ENCODE measurements around the gene ATG13. TPM values are rescaled to one million over a fixed set of nuclear protein-coding genes. Genes with fewer than 3 reads are reported as not detected.
"Not testable (repeated sequence)": the region's sequence is repeated elsewhere in the genome, so short reads cannot be mapped to it uniquely, and the experiment has no call there.

Gene ATG13
- total RNA-seq = 10 to 100 TPM; 64.1 to 70.0 TPM

DNA sequence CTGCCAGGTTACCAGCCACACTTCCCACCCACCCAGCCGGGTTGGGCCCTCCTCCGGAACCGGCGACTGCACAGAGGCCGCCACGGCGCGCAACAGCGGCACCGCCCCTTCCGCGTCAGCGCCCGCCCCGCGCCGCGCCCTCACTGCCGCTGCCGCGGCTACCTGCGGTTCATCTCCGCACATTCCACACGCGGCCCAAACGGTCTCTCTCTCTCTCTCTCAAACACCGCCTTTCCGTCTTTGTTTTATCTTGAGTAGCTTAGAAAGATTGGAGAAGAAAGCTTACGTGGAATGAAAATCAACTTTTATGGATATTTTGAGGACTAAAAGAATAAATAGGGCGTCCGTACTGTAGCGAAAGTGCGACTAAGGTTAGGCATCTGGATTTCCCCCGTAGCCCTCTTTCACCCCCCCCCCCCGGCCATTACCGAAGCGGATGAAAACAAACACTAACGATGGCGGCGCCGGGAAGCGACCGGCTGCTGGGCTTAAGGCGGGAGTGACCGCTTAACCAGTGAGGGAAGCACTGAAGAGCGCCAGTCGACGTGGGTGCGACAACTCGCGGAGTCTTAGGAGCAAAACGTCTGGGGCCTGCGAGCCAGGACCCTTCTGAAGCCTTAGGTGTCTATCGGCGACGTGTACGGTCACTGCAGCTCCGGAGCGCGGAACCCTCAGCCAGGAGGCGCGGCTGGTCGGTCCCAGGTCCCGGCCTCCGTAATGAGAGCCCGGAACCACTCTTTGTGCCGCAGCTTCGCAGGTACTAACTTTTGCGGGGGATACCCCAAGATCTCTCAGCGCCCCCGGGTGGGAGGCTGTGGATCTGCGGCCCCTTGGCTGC lies at the start of gene ATG13, which contains the start of gene HARBI1:
ATG13 (plus strand) TSS at position 420 of the 838 bp plus-strand sequence. CDS start 26,739 bp downstream, outside the sequence.
HARBI1 (minus strand) TSS at position 94 of the 838 bp plus-strand sequence. CDS start 990 bp downstream, outside the sequence.
- Mint-ChIP-seq H3K27ac (peak within 1 kb of the TSS; percentile 99), H3K27me3 (no peaks in the 10 kb centered on the region), H3K9me3 (no peaks in the 10 kb centered on the region), H3K4me1 (peaks cover 23% of the 10 kb centered on the region), H3K4me3 (peak within 1 kb of the TSS; percentile 100), H3K36me3 (peaks cover 8% of the 10 kb centered on the region)
- ATAC-seq (ENCODE audit: low read depth) = peak; percentile 96
- DNase-seq = peak; percentile 94
- POLR2A ChIA-PET = interaction anchor here (0.7 to 3.2 kb wide), 7 partner anchors 23 to 700 kb away, joined by 3 to 14 read pairs (median 5); partner anchors contain the start of genes AMBRA1, ARHGAP1, PEX16 and ZNF408

DNA sequence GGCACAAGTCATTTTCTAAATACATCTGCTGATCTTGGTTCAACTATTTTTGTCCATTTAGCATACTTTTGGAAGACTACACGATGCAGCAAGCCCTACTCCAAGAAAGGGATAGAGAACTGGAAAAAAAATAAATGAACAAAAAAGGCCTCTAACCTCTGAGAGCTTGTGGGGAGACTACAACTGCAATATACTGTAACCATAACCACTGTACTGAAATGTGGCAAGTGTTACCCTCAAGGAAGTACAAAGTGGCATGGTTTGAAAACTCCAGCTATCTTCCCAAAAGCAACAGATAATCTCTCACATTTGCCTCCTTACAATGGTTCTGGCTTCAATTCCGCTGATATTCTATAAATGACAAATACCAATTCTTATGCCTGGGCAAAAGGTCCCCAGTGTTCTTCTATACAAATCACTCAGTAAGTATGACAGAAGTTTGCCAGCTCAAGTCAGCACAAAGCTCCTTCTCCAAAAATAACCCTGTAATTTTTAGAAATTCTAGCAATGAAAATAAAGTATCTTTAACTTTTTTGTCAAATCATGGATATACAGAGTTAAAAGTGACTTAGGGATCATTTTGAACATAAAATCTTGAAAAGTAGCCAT lies 46.5 kb upstream of the ATG13 start:
- peak; percentile 61 for ATAC-seq (ENCODE audit: low read depth)
- H3K27ac Mint-ChIP-seq = peak overlapping the region; percentile 33
- no peak overlapping the region for H3K4me3 Mint-ChIP-seq
- no peaks in the 10 kb centered on the region for H3K27me3 Mint-ChIP-seq
- H3K4me1 Mint-ChIP-seq = peaks cover 19% of the 10 kb centered on the region
- peaks cover 4% of the 10 kb centered on the region for H3K9me3 Mint-ChIP-seq
- POLR2A ChIA-PET = interaction anchor here (0.6 to 4.0 kb wide), 4 partner anchors 10 to 111 kb away, joined by 4 to 15 read pairs (median 9); partner anchors contain the start of gene AMBRA1
- H3K36me3 Mint-ChIP-seq = peaks cover 13% of the 10 kb centered on the region
- DNase-seq = no peak

DNA sequence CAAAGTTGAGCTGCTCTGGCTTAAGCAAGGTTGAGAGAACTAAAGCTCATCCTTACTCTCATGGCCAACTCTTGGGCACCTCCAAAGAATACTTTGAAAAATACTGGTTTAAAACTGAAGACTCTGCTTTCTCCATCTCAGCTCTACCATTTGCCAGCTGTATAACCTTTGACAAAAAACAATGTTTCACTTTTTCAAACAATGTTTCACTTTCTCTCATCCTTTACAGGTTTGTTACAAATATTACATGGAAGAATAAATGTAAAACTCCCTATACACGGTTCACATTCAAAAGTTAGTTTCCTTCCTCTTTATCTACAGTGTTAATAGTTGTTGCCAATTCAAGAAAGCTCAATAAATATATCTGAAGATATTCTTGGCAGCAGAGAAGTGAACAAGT lies 42.7 kb upstream of the ATG13 start:
- no peak for ATAC-seq (ENCODE audit: low read depth)
- Mint-ChIP-seq H3K4me3 (no peak overlapping the region), H3K27ac (no peak overlapping the region)

DNA sequence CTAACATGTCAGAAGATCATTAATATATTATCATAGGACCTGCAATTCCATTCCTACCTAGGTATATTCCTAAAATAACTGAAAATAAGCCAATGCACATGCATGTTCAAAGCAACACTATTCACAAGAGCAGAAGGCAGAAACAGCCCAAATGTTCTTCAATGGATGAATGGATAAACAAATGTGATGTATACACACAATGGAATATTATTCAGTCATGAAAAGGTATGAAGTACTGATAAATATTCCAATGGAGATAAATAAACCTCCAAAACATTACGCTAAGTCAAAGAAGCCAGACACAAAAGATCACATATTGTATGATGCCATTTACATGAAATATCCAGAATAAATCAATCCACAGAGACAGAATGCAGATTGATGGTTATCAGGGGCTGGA lies 40.3 kb upstream of the ATG13 start:
- H3K4me1 Mint-ChIP-seq = peaks cover 11% of the 10 kb centered on the region
- DNase-seq = no peak
- H3K36me3 Mint-ChIP-seq = peaks cover 22% of the 10 kb centered on the region
- no peaks in the 10 kb centered on the region for H3K27me3 Mint-ChIP-seq
- peaks cover 4% of the 10 kb centered on the region for H3K9me3 Mint-ChIP-seq
- ATAC-seq (ENCODE audit: low read depth) = no peak
- H3K27ac Mint-ChIP-seq = no peak overlapping the region
- POLR2A ChIA-PET = no interaction called here
- no peak overlapping the region for H3K4me3 Mint-ChIP-seq

More for the DNA sequence above, 42.7 kb upstream of the ATG13 start:
- Mint-ChIP-seq H3K27me3 (no peaks in the 10 kb centered on the region), H3K4me1 (peaks cover 20% of the 10 kb centered on the region), H3K9me3 (peaks cover 4% of the 10 kb centered on the region), H3K36me3 (peaks cover 21% of the 10 kb centered on the region)
- DNase-seq = no peak
- POLR2A ChIA-PET = interaction anchor here (0.7 to 1.1 kb wide), 3 partner anchors 13 to 19 kb away, joined by 3 to 6 read pairs (median 5); partner anchors contain the start of gene AMBRA1

DNA sequence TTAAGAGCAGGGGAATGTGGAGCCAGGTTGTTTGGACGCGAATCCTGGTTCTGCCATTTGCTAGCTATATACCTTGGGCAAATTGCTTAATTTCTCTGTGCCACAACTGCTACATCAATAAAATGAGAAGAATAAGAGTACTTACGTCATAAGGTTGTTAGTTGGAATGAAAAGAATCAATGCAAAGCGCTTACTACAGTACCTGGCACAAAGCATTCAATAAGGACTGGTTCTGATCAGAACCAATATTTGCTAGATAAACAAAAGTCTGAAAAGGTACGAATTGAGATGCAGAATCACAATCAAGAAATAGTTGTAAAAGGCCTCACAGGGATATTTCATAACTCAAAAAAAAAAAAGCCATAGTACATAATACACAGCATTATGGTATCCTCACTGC lies 34.8 kb upstream of the ATG13 start:
- Mint-ChIP-seq H3K27me3 (no peaks in the 10 kb centered on the region), H3K9me3 (peaks cover 2% of the 10 kb centered on the region), H3K27ac (no peak overlapping the region), H3K36me3 (peaks cover 23% of the 10 kb centered on the region), H3K4me3 (no peak overlapping the region), H3K4me1 (peaks cover 3% of the 10 kb centered on the region)
- DNase-seq (no peak), ATAC-seq (ENCODE audit: low read depth) (no peak)
- POLR2A ChIA-PET = no interaction called here

DNA sequence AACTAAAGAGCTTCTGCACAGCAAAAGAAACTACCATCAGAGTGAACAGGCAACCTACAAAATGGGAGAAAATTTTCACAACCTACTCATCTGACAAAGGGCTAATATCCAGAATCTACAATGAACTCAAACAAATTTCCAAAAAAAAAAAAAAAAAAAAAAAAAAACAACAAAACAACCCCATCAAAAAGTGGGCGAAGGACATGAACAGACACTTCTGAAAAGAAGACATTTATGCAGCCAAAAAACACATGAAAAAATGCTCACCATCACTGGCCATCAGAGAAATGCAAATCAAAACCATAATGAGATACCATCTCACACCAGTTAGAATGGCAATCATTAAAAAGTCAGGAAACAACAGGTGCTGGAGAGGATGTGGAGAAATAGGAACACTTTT lies 33.8 kb upstream of the ATG13 start:
- DNase-seq; H3K4me3 Mint-ChIP-seq; H3K27me3 Mint-ChIP-seq; POLR2A ChIA-PET; H3K9me3 Mint-ChIP-seq; H3K27ac Mint-ChIP-seq; ATAC-seq (ENCODE audit: low read depth); H3K4me1 Mint-ChIP-seq: not testable (repeated sequence)
- peaks cover 26% of the 10 kb centered on the region for H3K36me3 Mint-ChIP-seq

DNA sequence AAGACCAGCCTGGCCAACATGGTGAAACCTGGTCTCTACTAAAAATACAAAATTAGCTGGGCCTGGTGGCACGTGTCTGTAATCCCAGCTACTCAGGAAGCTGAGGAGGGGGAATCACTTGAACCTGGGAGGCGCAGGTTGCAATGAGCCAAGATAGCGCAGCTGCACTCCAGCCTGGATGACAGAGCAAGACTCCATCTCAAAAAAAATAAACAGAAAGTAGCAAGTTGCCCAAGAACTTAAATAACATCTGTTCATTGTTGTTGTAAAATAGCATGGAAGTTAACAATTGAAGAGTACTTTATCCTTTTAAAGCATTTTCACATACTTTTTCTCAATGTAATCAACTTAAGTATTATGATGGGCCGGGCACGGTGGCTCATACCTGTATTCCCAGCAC lies 29.2 kb upstream of the ATG13 start:
- POLR2A ChIA-PET = no interaction called here

DNA sequence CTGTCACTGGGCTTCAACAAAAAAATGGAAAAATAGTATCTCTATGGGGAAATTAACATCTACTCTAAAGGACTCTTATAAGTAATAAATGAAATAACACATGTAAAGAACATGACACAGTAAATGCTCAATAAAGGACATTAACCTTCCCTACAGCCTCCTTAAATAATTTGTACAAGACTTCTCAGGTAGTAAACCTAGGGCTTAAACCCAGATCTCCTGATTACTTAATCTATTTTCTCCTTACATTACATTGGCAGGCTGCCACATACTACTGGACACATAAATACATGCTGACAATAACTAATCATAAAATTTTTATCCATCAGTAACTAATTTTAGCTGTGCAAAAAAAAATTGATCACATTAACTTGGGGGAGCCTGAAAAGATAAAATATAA lies 28.4 kb upstream of the ATG13 start:
- Mint-ChIP-seq H3K4me3 (no peak overlapping the region), H3K27me3 (no peaks in the 10 kb centered on the region), H3K27ac (no peak overlapping the region), H3K36me3 (peaks cover 14% of the 10 kb centered on the region), H3K9me3 (no peaks in the 10 kb centered on the region), H3K4me1 (peaks cover 22% of the 10 kb centered on the region)
- ATAC-seq (ENCODE audit: low read depth) = no peak
- POLR2A ChIA-PET = interaction anchor here (0.6 kb wide), 1 partner anchor 36 kb away, joined by 3 read pairs; no protein-coding TSS in a partner anchor
- no peak for DNase-seq

More for the DNA sequence above, 29.2 kb upstream of the ATG13 start:
- H3K9me3 Mint-ChIP-seq = no peaks in the 10 kb centered on the region
- H3K27me3 Mint-ChIP-seq = no peaks in the 10 kb centered on the region
- no peak for ATAC-seq (ENCODE audit: low read depth)
- no peak overlapping the region for H3K27ac Mint-ChIP-seq
- no peak overlapping the region for H3K4me3 Mint-ChIP-seq
- no peak for DNase-seq
- peaks cover 21% of the 10 kb centered on the region for H3K4me1 Mint-ChIP-seq
- H3K36me3 Mint-ChIP-seq = peaks cover 14% of the 10 kb centered on the region

DNA sequence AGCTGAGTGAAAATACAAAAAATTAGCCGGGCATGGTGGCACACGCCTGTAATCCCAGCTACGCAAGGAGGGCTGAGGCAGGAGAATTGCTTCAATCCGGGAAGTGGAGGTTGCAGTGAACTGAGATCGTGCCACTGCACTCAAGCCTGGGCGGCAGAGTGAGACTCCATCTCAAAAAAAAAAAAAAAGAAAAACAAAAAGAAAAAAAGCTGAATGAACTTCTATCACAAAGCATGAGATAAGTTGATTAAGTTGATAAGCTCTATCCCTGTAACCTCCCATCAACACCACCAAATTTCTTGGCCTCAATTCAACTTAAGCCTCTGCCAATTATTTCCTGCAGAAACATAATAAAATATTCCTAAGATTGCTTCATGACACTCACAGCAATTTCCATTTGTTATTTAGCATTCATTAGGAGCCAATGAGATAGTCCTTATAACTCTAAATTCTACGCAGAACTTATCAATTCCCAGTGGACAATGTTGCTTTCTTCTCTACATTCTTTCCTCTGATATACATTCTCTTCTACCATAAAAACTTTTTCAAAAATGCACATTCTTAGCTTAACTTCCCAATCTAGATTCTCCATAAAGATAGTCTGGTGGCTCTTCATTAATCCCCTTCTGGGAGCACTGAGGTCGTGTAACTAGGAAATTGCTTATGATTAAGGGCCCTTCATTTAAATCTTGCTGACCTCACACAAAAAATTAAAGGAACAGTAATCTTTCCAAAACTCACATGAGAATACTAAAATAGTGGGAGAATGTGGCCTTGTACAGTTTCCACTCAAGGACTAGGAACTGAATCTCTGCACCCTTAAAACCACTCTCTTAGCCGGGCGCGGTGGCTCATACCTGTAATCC lies 26.4 kb upstream of the ATG13 start:
- H3K4me3 Mint-ChIP-seq = no peak overlapping the region
- peaks cover 25% of the 10 kb centered on the region for H3K4me1 Mint-ChIP-seq
- H3K27ac Mint-ChIP-seq = no peak overlapping the region
- no peak for DNase-seq
- POLR2A ChIA-PET = interaction anchor here (0.6 to 0.7 kb wide), 3 partner anchors 37 to 623 kb away, joined by 3 read pairs; no protein-coding TSS in a partner anchor
- no peak for ATAC-seq (ENCODE audit: low read depth)
- no peaks in the 10 kb centered on the region for H3K9me3 Mint-ChIP-seq
- H3K27me3 Mint-ChIP-seq = no peaks in the 10 kb centered on the region
- peaks cover 13% of the 10 kb centered on the region for H3K36me3 Mint-ChIP-seq

DNA sequence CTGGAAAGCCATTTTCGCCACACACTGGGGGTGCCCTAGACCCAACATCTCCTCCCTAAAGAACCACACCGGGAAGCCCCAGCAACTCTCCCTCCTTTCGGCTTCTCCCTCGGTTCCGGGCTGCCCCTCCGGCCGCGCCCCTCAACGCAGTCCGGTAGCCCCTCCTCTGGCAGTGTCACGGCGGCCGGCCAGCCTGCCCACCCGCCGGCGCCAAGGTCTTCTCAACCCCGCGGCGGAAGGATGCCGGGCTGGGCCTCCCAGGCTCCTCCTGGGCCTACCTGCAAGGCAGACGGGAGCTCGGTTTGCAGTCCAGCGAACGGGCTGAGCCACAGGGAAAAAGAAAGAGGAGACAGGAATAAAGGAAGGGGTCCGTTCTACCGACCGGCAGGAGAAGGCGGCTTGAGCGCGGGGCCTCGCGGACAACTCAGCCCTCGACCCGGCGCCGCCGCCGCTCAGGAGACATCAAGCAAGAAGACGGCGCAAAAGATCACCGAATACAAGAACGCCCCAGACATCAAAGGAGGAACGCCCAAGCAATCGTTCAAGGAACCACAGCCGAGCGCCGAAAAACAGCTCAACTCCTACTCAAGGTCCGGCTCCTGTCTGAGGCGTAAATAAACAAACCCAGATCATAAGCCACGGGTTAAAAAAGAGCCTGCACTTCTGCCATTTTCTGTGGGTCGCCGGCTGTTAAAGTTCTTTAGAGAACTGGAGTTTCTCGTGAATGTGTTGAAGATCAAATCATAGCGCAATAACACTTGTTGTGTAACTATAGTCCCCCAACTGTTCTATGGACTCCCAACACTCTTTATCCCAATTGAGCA lies 23.6 kb upstream of the ATG13 start, which contains the start of gene AMBRA1:
AMBRA1 (minus strand) TSS at position 474 of the 824 bp plus-strand sequence. CDS start 45,643 bp downstream, outside the sequence.
- peaks cover 27% of the 10 kb centered on the region for H3K4me1 Mint-ChIP-seq
- H3K27ac Mint-ChIP-seq = peak within 1 kb of the TSS; percentile 91
- H3K4me3 Mint-ChIP-seq = peak within 1 kb of the TSS; percentile 96
- peak; percentile 88 for ATAC-seq (ENCODE audit: low read depth)
- H3K27me3 Mint-ChIP-seq = no peaks in the 10 kb centered on the region
- peaks cover 5% of the 10 kb centered on the region for H3K36me3 Mint-ChIP-seq
- POLR2A ChIA-PET = interaction anchor here (0.5 to 1.9 kb wide), 15 partner anchors 9 to 107 kb away, joined by 3 to 24 read pairs (median 5); partner anchors contain the start of genes ARHGAP1, ATG13, HARBI1 and ZNF408
- no peaks in the 10 kb centered on the region for H3K9me3 Mint-ChIP-seq
- peak; percentile 84 for DNase-seq

DNA sequence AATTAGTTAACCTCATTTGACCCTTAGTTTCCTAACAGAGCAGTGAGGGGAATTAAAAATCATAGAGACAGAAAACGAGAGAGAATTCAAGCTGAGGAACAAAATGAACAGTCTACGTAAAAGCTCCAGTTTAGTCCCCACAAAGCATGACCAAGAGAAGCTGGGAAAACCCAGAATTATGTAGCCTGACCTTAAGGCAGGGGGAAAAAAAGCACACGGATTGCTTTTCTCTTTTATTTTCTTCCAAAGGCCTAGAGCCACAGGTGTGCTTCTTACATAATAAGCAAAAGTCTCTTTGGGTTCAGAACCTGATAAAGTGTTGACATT lies 23.0 kb upstream of the ATG13 start:
- Mint-ChIP-seq H3K27ac (peak overlapping the region; percentile 91), H3K4me1 (peaks cover 22% of the 10 kb centered on the region), H3K4me3 (peak overlapping the region; percentile 96), H3K9me3 (no peaks in the 10 kb centered on the region), H3K27me3 (no peaks in the 10 kb centered on the region), H3K36me3 (peaks cover 2% of the 10 kb centered on the region)
- POLR2A ChIA-PET = interaction anchor here (0.7 to 1.9 kb wide), 12 partner anchors 9 to 106 kb away, joined by 3 to 24 read pairs (median 6); partner anchors contain the start of genes ARHGAP1, ATG13, HARBI1 and ZNF408
- DNase-seq = no peak
- ATAC-seq (ENCODE audit: low read depth) = no peak

DNA sequence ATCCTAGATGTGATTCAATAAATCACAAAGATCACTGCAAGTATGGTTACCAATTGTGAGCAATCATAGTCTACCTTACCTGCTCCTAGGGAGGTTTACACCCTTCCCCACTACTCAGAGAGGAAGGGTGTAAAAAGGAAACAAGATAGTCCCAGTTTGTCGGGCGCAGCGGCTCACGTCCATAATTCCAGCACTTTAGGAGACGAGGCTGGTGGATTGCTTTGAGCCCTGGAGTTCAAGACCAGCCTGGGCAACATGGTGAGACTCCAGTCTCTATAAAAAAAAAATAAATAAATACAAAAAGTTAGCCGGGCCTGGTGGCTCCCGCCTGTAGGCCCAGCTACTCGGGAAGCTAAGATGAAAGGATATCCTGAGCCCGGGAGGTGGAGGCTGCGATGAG lies 22.6 kb upstream of the ATG13 start:
- ATAC-seq (ENCODE audit: low read depth) = no peak
- H3K36me3 Mint-ChIP-seq = peaks cover 2% of the 10 kb centered on the region
- H3K4me3 Mint-ChIP-seq = no peak overlapping the region
- DNase-seq = no peak
- H3K27me3 Mint-ChIP-seq = no peaks in the 10 kb centered on the region
- H3K4me1 Mint-ChIP-seq = peaks cover 21% of the 10 kb centered on the region
- no peaks in the 10 kb centered on the region for H3K9me3 Mint-ChIP-seq
- POLR2A ChIA-PET = interaction anchor here (1.0 to 1.9 kb wide), 5 partner anchors 8 to 106 kb away, joined by 3 to 24 read pairs (median 6); partner anchors contain the start of genes ARHGAP1, ATG13, HARBI1 and ZNF408
- peak overlapping the region; percentile 91 for H3K27ac Mint-ChIP-seq
